ENCODE results near the gene FNBP1. TPM values are rescaled to one million over a fixed set of nuclear protein-coding genes. Genes with fewer than 3 reads are reported as not detected.

FNBP1 gene
- total and polyA plus RNA-seq, 2 of the 13 experiments (the other 11 are each of a cell fraction or from before 2014, with no cell fraction given), result 5.4 to 19.5 TPM

DNA sequence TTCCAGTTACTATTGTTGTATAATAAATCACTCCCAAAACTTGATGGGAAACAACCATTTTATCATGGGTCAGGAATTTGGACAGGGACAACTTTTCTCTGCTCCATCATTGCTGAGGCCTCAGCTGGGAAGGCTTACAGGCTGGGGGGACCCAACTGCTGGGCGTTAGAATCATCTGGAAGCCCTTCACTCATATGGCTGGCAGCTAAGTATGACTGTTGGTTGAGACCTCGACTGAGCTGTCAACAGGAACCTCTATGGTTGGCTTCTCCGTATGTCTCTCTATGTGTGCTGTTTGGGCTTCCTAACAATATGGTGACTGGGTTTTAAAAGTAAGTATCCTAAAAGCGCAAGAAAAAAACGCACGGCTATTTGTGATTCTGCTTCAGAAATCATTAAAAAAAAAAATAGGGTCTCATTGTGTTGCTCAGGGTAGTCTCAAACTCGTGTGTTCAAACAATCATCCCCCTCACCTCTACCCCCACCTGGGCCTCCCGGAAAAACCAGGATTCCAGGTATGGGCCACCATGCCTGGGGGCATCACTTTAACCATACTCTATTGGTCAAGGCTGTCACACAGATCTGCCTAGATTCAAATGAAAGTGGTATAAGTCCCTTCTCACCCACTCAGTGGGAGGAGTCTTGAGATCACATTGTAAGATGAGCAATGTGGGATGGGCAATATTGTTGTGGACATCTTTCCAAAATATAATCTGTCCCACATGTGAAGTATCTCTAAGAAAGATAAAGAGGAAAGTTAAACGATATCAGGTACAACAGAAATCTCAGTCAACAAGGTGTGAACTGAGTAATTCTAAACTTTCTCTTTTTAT is 15.2 kb downstream of the FNBP1 start:
- peaks cover 54% of the 10 kb centered on the region for H3K79me2 ChIP-seq (ENCODE audit: insufficient read depth, low read length)
- peak overlapping the region; percentile 91 for H3K27ac ChIP-seq (ENCODE audit: extremely low read length, insufficient read depth, low read length)
- H3K27me3 ChIP-seq (ENCODE audit: control insufficient read depth in 1 of 2, insufficient read depth in 2 of 2, low read length in 2 of 2), result no peaks in the 10 kb centered on the region
- H3K4me3 ChIP-seq (replicated peaks in 1 of 3; ENCODE audit: insufficient read depth in 1 of 3, low read depth in 2 of 3, low read length in 3 of 3), result no peak overlapping the region; a peak in 1 of 6 replicates
- intact Hi-C loops (cut with micrococcal nuclease; ENCODE audit: unreplicated experiment) (no loop called here), in situ Hi-C loops (cut with HindIII; ENCODE audit: extremely low pct_ligation_motif_present, low pct_unique_long_range_greater_than_20kb) (no loop called here)
- H2AFZ ChIP-seq (ENCODE audit: low read length), result no peak overlapping the region
- ChIA-PET CTCF (ENCODE audit: low intra/inter-chr PET ratio, low total read pairs) (no interaction called here), POLR2A (interaction anchor here (1.0 to 2.1 kb wide), 5 partner anchors 11 to 26 kb away, joined by 4 to 11 read pairs (median 8); partner anchors contain the start of genes FNBP1 and GPR107)
- no peaks in the 10 kb centered on the region for H4K20me1 ChIP-seq (ENCODE audit: insufficient read depth, low read length)
- peak overlapping the region; percentile 24; the same call in 1 of the 2 replicates for H3K9ac ChIP-seq (ENCODE audit: insufficient read depth, low read depth, low read length)
- no peaks in the 10 kb centered on the region for H3K36me3 ChIP-seq (replicated peaks in 1 of 2; ENCODE audit: control insufficient read depth in 1 of 2, insufficient read depth in 2 of 2, low read length in 2 of 2)
- H3K4me2 ChIP-seq (ENCODE audit: low read depth, low read length), result peak overlapping the region; percentile 82
- peaks cover 82% of the 10 kb centered on the region for H3K4me1 ChIP-seq (ENCODE audit: insufficient read depth, low read length)
- no TSS peak for BruUV-seq (replicated peaks)
- H3K9me3 ChIP-seq (ENCODE audit: low read length), result no peaks in the 10 kb centered on the region
- FAIRE-seq (no peak), DNase-seq (ENCODE audit: low spot score) (no peak), ATAC-seq (no peak)
- 84% methylated on average over 9 of the region's 9 CpGs for WGBS (ENCODE audit: low lambda C conversion rate)
- TF ChIP-seq ZC3H4 (CRISPR knock-in tag; IDR thresholded peaks at IDR 0.05; ENCODE audit: borderline replicate concordance), result no peak
- TF ChIP-seq NFRKB (IDR thresholded peaks at IDR 0.05), result no peak
- TF ChIP-seq ZNF780A (CRISPR knock-in tag; IDR thresholded peaks at IDR 0.05), result no peak
- TF ChIP-seq, protein P1, sequence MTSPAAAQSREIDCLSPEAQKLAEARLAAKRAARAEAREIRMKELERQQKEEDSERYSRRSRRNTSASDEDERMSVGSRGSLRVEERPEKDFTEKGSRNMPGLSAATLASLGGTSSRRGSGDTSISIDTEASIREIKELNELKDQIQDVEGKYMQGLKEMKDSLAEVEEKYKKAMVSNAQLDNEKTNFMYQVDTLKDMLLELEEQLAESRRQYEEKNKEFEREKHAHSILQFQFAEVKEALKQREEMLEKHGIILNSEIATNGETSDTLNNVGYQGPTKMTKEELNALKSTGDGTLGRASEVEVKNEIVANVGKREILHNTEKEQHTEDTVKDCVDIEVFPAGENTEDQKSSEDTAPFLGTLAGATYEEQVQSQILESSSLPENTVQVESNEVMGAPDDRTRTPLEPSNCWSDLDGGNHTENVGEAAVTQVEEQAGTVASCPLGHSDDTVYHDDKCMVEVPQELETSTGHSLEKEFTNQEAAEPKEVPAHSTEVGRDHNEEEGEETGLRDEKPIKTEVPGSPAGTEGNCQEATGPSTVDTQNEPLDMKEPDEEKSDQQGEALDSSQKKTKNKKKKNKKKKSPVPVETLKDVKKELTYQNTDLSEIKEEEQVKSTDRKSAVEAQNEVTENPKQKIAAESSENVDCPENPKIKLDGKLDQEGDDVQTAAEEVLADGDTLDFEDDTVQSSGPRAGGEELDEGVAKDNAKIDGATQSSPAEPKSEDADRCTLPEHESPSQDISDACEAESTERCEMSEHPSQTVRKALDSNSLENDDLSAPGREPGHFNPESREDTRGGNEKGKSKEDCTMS (CRISPR knock-in tag; conservative IDR thresholded peaks at IDR 0.05), result no peak
- TF ChIP-seq, protein P2, sequence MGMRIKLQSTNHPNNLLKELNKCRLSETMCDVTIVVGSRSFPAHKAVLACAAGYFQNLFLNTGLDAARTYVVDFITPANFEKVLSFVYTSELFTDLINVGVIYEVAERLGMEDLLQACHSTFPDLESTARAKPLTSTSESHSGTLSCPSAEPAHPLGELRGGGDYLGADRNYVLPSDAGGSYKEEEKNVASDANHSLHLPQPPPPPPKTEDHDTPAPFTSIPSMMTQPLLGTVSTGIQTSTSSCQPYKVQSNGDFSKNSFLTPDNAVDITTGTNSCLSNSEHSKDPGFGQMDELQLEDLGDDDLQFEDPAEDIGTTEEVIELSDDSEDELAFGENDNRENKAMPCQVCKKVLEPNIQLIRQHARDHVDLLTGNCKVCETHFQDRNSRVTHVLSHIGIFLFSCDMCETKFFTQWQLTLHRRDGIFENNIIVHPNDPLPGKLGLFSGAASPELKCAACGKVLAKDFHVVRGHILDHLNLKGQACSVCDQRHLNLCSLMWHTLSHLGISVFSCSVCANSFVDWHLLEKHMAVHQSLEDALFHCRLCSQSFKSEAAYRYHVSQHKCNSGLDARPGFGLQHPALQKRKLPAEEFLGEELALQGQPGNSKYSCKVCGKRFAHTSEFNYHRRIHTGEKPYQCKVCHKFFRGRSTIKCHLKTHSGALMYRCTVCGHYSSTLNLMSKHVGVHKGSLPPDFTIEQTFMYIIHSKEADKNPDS (CRISPR knock-in tag; IDR thresholded peaks at IDR 0.05), result no peak
- TF ChIP-seq SSRP1 (CRISPR knock-in tag; IDR thresholded peaks at IDR 0.05), result no peak
- TF ChIP-seq, protein P3, sequence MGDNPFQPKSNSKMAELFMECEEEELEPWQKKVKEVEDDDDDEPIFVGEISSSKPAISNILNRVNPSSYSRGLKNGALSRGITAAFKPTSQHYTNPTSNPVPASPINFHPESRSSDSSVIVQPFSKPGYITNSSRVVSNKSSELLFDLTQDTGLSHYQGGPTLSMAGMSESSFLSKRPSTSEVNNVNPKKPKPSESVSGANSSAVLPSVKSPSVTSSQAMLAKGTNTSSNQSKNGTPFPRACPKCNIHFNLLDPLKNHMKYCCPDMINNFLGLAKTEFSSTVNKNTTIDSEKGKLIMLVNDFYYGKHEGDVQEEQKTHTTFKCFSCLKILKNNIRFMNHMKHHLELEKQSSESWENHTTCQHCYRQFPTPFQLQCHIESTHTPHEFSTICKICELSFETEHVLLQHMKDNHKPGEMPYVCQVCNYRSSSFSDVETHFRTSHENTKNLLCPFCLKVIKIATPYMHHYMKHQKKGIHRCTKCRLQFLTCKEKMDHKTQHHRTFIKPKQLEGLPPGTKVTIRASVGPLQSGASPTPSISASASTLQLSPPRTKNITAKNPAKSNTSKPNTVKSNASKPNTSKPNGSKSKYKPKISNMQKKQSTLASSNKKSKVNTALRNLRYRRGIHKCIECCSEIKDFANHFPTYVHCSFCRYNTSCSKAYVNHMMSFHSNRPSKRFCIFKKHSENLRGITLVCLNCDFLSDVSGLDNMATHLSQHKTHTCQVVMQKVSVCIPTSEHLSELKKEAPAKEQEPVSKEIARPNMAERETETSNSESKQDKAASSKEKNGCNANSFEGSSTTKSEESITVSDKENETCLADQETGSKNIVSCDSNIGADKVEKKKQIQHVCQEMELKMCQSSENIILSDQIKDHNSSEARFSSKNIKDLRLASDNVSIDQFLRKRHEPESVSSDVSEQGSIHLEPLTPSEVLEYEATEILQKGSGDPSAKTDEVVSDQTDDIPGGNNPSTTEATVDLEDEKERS (CRISPR knock-in tag; IDR thresholded peaks at IDR 0.05), result no peak
- no peak for TF ChIP-seq NR2F2 (IDR thresholded peaks at IDR 0.05; ENCODE audit: borderline replicate concordance, low read depth)
- TF ChIP-seq KMT2A (CRISPR knock-in tag; IDR thresholded peaks at IDR 0.05), result no peak
- TF ChIP-seq, protein P4, sequence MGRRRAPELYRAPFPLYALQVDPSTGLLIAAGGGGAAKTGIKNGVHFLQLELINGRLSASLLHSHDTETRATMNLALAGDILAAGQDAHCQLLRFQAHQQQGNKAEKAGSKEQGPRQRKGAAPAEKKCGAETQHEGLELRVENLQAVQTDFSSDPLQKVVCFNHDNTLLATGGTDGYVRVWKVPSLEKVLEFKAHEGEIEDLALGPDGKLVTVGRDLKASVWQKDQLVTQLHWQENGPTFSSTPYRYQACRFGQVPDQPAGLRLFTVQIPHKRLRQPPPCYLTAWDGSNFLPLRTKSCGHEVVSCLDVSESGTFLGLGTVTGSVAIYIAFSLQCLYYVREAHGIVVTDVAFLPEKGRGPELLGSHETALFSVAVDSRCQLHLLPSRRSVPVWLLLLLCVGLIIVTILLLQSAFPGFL (CRISPR knock-in tag; IDR thresholded peaks at IDR 0.05), result no peak
- TF ChIP-seq, protein P5, sequence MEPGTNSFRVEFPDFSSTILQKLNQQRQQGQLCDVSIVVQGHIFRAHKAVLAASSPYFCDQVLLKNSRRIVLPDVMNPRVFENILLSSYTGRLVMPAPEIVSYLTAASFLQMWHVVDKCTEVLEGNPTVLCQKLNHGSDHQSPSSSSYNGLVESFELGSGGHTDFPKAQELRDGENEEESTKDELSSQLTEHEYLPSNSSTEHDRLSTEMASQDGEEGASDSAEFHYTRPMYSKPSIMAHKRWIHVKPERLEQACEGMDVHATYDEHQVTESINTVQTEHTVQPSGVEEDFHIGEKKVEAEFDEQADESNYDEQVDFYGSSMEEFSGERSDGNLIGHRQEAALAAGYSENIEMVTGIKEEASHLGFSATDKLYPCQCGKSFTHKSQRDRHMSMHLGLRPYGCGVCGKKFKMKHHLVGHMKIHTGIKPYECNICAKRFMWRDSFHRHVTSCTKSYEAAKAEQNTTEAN (CRISPR knock-in tag; conservative IDR thresholded peaks at IDR 0.05), result no peak
- no peak for TF ChIP-seq GATAD1 (CRISPR knock-in tag; IDR thresholded peaks at IDR 0.05)
- TF ChIP-seq ZNF709 (CRISPR knock-in tag; IDR thresholded peaks at IDR 0.05), result no peak
